DND-41 (cell line): ENCODE results near the gene TTLL11.

Experiments
- EZH2 ChIP-seq: IDR thresholded peaks from 3 replicates; pipeline ENCODE4 v1.6.1; 2012; ENCODE audit warnings: borderline replicate concordance, low read depth, mild to moderate bottlenecking, moderate library complexity, low read length, inconsistent platforms; ENCODE audit not compliant: severe bottlenecking
- TF ChIP-seq, protein P1 (sequence below): IDR thresholded peaks from 2 replicates; pipeline ENCODE4 v1.5.1; 2012; ENCODE audit warnings: borderline replicate concordance, low read length, moderate library complexity, mild to moderate bottlenecking; ENCODE audit not compliant: poor library complexity, severe bottlenecking; ENCODE audit errors: extremely low read depth

DNA sequence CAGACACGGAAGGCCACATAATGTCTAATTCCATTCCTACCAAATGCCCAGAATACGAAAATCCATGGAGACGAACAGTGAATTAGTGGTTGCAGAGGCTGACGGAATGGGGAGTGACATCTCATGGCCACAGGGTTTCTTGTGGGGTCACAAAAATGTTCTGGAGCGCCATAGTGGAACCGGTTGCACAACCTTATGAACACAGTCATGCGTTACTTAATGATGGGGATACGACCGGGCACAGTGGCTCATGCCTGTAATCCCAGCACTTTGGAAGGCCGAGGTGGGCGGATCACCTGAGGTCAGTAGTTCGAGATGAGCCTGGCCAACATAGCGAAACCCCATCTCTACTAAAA lies 26.0 kb upstream of the TTLL11 start:
- TF ChIP-seq, protein P1, sequence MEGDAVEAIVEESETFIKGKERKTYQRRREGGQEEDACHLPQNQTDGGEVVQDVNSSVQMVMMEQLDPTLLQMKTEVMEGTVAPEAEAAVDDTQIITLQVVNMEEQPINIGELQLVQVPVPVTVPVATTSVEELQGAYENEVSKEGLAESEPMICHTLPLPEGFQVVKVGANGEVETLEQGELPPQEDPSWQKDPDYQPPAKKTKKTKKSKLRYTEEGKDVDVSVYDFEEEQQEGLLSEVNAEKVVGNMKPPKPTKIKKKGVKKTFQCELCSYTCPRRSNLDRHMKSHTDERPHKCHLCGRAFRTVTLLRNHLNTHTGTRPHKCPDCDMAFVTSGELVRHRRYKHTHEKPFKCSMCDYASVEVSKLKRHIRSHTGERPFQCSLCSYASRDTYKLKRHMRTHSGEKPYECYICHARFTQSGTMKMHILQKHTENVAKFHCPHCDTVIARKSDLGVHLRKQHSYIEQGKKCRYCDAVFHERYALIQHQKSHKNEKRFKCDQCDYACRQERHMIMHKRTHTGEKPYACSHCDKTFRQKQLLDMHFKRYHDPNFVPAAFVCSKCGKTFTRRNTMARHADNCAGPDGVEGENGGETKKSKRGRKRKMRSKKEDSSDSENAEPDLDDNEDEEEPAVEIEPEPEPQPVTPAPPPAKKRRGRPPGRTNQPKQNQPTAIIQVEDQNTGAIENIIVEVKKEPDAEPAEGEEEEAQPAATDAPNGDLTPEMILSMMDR: no peak
- TF ChIP-seq EZH2: no peak
